ENCODE results near the gene PIWIL1.

The PIWIL1 gene

GRCh38 chr12:130357241-130357640 lies 19.6 kb downstream of the PIWIL1 start:
- no peak for TF ChIP-seq FOXP2 (optimal IDR thresholded peaks at IDR 0.05; ENCODE audit: borderline replicate concordance, extremely low read depth, extremely low read length, insufficient read depth)
- TF ChIP-seq SIN3A (IDR thresholded peaks at IDR 0.05; ENCODE audit: borderline replicate concordance, insufficient read depth, low read length), result peak; percentile 57; the same call in 1 of the 2 replicates
- TF ChIP-seq POLR2AphosphoS5 (IDR thresholded peaks at IDR 0.05; ENCODE audit: low read depth, low read length), result peak; percentile 31; the same call in 1 of the 2 replicates

GRCh38 chr12:130357729-130358330 lies 20.1 kb downstream of the PIWIL1 start:
- TF ChIP-seq FOXP2 (optimal IDR thresholded peaks at IDR 0.05; ENCODE audit: borderline replicate concordance, extremely low read depth, extremely low read length, insufficient read depth), result no peak
- peak; percentile 44; the same call in 1 of the 2 replicates for TF ChIP-seq POLR2AphosphoS5 (IDR thresholded peaks at IDR 0.05; ENCODE audit: low read depth, low read length)

DNA sequence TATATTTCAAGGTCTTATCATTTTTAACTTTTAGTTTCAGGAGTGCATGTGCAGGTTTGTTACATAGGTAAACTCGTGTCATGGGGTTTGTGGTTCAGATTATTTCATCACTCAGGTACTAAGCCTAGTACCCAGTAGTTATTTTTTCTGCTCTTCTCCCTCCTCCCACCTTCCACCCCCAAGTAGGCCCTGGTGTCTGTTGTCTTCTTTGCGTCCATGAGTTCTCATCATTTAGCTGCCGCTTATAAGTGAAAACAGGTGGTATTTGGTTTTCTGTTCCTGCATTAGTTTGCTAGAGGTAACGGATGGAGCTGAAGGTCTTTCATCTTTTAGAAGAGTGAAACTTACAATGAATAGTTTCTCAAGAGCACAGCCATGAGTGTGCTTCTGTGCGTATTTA lies 24.4 kb downstream of the PIWIL1 start:
- TF ChIP-seq TAF1 (IDR thresholded peaks at IDR 0.05; ENCODE audit: borderline replicate concordance, insufficient read depth, low read length) (no peak), FOXP2 (optimal IDR thresholded peaks at IDR 0.05; ENCODE audit: borderline replicate concordance, extremely low read depth, extremely low read length, insufficient read depth) (no peak), POLR2AphosphoS5 (IDR thresholded peaks at IDR 0.05; ENCODE audit: low read depth, low read length) (no peak), SIN3A (IDR thresholded peaks at IDR 0.05; ENCODE audit: borderline replicate concordance, insufficient read depth, low read length) (no peak)
- TF ChIP-seq, protein P1, sequence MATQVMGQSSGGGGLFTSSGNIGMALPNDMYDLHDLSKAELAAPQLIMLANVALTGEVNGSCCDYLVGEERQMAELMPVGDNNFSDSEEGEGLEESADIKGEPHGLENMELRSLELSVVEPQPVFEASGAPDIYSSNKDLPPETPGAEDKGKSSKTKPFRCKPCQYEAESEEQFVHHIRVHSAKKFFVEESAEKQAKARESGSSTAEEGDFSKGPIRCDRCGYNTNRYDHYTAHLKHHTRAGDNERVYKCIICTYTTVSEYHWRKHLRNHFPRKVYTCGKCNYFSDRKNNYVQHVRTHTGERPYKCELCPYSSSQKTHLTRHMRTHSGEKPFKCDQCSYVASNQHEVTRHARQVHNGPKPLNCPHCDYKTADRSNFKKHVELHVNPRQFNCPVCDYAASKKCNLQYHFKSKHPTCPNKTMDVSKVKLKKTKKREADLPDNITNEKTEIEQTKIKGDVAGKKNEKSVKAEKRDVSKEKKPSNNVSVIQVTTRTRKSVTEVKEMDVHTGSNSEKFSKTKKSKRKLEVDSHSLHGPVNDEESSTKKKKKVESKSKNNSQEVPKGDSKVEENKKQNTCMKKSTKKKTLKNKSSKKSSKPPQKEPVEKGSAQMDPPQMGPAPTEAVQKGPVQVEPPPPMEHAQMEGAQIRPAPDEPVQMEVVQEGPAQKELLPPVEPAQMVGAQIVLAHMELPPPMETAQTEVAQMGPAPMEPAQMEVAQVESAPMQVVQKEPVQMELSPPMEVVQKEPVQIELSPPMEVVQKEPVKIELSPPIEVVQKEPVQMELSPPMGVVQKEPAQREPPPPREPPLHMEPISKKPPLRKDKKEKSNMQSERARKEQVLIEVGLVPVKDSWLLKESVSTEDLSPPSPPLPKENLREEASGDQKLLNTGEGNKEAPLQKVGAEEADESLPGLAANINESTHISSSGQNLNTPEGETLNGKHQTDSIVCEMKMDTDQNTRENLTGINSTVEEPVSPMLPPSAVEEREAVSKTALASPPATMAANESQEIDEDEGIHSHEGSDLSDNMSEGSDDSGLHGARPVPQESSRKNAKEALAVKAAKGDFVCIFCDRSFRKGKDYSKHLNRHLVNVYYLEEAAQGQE (IDR thresholded peaks at IDR 0.05; ENCODE audit: insufficient read depth in 1 of 2, low read depth in 2 of 2, low read length in 2 of 2), result no peak

DNA sequence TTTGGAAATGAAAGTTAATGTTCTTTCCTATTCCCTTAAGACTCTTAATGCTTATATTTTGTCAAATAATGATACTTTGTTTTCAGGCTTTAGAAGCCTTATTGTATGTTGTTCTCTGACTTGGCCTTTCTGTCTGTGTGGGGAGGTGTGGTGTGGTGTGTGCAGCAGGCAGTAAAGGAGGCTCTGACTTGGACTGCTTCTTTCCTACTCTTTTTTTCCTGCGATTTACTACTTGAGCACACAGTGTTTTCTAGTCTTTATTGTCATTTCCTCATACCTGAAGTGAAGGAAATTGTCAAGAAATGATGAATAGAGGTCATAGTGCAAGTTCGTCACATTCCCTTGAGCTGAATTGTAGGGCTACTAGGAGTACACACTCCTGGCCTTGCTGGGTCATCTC lies 26.9 kb downstream of the PIWIL1 start:
- TF ChIP-seq, protein P1 (IDR thresholded peaks at IDR 0.05; ENCODE audit: insufficient read depth in 1 of 2, low read depth in 2 of 2, low read length in 2 of 2), result no peak
- TF ChIP-seq TAF1 (IDR thresholded peaks at IDR 0.05; ENCODE audit: borderline replicate concordance, insufficient read depth, low read length), result no peak
- TF ChIP-seq POLR2AphosphoS5 (IDR thresholded peaks at IDR 0.05; ENCODE audit: low read depth, low read length), result no peak
- TF ChIP-seq SIN3A (IDR thresholded peaks at IDR 0.05; ENCODE audit: borderline replicate concordance, insufficient read depth, low read length), result no peak
- no peak for TF ChIP-seq FOXP2 (optimal IDR thresholded peaks at IDR 0.05; ENCODE audit: borderline replicate concordance, extremely low read depth, extremely low read length, insufficient read depth)

- TF ChIP-seq, protein P1 (IDR thresholded peaks at IDR 0.05; ENCODE audit: insufficient read depth in 1 of 2, low read depth in 2 of 2, low read length in 2 of 2), result no peak
- TF ChIP-seq TAF1 (IDR thresholded peaks at IDR 0.05; ENCODE audit: borderline replicate concordance, insufficient read depth, low read length) (no peak), POLR2AphosphoS5 (IDR thresholded peaks at IDR 0.05; ENCODE audit: low read depth, low read length) (no peak), SIN3A (IDR thresholded peaks at IDR 0.05; ENCODE audit: borderline replicate concordance, insufficient read depth, low read length) (no peak), FOXP2 (optimal IDR thresholded peaks at IDR 0.05; ENCODE audit: borderline replicate concordance, extremely low read depth, extremely low read length, insufficient read depth) (no peak)
Measured at GRCh38 chr12:130366159-130366558, 28.5 kb downstream of the PIWIL1 start.

- TF ChIP-seq POLR2AphosphoS5 (IDR thresholded peaks at IDR 0.05; ENCODE audit: low read depth, low read length) (no peak), SIN3A (IDR thresholded peaks at IDR 0.05; ENCODE audit: borderline replicate concordance, insufficient read depth, low read length) (no peak), TAF1 (IDR thresholded peaks at IDR 0.05; ENCODE audit: borderline replicate concordance, insufficient read depth, low read length) (no peak), FOXP2 (optimal IDR thresholded peaks at IDR 0.05; ENCODE audit: borderline replicate concordance, extremely low read depth, extremely low read length, insufficient read depth) (no peak)
- TF ChIP-seq, protein P1 (IDR thresholded peaks at IDR 0.05; ENCODE audit: insufficient read depth in 1 of 2, low read depth in 2 of 2, low read length in 2 of 2), result no peak
Measured at GRCh38 chr12:130367003-130367402, 29.3 kb downstream of the PIWIL1 start.
